GM21526 (cell line): Measurements from ENCODE around the gene PLCXD1.

Experiments
- ATAC-seq: cut with Tn5 transposase; IDR thresholded peaks from one replicate; pipeline ENCODE4 v1.9.1; 2021; ENCODE audit warnings: moderate library complexity; ENCODE audit not compliant: unreplicated experiment, low FRiP score

Gene PLCXD1

GRCh38 chrX:332496-332860 lies 51.3 kb downstream of the PLCXD1 start:
- ATAC-seq: no peak

- no peak for ATAC-seq
These were observed 51.9 kb downstream of the PLCXD1 start for GRCh38 chrX:332916-333610.

- ATAC-seq: no peak
These were observed 52.6 kb downstream of the PLCXD1 start for GRCh38 chrX:333611-334311.

- ATAC-seq: no peak
These were observed 53.2 kb downstream of the PLCXD1 start for GRCh38 chrX:334331-334891.

GRCh38 chrX:334971-335757 lies 54.0 kb downstream of the PLCXD1 start:
- ATAC-seq: no peak

DNA sequence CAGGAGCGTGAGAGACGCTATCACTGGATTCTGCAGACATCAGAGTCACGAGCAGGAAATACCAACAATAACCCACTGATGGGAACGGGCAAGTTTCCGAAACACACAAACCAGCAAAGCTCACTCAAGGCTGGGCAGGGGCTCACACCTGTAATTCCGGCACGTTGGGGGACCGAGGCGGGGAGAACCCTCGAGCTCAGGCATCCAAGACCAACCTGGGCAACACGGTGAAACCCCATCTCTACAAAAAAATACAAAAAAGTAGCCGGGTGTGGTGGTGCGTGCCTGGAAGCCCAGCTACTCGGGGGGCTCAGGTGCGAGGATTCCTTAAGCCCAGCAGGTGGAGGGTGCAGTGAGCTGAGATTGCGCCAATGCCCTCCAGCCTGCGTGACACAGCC lies 54.6 kb downstream of the PLCXD1 start:
- no peak for ATAC-seq

DNA sequence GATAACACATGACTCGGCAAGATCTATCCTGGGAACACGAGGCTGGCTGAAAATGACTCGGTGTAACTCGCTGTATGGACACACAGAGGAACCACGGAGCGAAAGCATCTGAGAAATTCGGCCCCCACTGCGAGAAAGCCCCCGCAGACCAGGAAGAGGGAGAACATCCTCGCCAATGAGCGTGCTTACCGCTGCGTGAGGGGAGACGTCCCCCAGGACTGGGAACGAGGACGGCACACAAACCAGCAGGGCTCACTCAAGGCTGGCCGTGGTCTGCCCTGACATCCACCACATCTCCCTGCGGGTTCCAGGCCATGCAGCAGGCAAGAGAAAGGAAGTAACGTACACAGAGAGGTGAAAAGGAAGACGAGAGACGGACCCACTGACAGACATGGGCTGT lies 55.0 kb downstream of the PLCXD1 start:
- ATAC-seq: no peak

DNA sequence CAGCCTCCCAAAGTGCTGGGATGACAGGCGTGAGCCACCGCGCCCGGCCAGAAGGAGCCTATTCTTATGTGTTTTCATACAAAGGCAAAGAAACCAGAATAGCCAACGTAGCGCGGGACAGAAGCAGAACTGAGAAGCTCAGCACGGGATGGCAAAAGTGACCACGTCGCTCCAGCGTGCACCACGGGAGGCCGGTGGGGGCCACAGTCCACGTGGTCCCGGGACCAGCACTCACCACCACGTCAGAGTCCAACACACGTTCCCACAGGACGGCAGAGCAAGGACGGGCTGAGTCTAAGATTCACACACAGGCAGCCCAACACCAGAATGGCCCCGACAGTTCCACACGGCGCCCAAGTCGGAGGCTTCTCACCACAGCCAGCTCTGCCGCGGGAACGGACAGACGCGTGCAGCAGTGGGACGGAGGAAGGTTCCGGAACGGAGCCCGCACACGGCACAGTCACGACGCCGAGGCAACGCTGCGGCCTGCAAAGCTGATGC lies 56.2 kb downstream of the PLCXD1 start:
- no peak for ATAC-seq

- no peak for ATAC-seq
These were observed 57.2 kb downstream of the PLCXD1 start for GRCh38 chrX:338281-338835.

DNA sequence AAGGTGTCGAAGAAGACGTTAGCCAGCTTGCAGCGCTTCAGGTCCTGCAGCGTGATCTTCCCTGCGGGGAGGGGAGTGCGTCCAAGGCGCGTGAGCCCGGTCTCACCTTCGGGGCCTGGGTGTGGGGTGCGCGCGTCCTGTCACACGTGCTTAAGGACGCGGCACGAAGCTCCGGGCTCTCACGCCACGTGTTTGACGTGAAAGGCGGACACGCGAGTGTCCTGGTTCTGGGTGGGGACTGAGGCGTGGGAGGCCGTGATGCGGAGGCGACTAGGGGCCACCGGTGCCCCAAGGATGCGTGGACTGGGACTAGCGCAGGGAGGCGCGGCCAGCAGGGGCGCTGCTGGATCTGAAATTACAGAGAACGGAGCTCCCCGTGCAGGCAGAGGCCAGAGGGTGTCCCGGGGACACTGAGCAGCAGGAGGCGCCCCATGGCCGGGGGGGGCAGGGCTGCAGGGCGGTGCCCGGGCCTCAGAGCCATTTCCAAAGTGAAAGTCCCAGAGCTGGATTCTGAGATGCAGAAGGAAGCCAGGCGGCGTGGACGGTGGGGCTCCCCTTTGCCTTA lies 57.7 kb downstream of the PLCXD1 start:
- no peak for ATAC-seq

GRCh38 chrX:340121-340520 lies 58.9 kb downstream of the PLCXD1 start:
- no peak for ATAC-seq

DNA sequence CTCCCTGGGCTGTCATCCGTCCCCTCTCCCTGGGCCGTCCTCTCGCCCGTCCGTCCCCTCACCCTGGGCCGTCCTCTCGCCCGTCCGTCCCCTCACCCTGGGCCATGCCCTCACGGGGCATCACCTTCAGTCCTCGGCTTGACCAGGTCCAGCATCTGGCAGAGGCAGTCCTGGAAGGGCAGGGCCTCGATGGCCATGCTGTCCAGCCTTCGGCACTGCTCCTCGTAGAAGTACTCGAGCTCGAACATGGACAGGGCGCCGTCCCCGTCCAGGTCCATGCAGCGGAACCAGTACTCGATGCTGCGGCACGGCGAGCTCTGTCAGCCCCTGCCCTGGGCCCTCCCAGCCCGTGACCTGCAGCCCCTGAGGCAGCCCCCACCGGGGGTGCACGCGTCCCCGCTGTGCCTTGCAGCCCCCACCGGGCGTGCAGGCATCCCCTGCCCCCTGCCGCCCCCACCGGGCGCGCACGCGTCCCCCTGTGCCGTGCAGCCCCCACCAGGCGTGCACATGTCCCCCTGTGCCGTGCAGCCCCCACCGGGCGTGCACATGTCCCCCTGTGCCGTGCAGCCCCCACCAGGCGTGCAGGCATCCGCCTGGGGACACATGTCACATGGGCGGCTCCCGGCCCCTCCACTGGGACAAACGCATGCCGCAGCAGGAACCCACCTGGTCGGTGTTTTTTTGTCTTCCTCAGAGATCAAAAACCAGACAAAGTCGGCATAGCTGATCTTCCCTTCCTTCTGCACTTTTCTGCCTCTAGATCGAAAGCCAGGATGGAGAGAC lies 59.7 kb downstream of the PLCXD1 start:
- ATAC-seq: no peak

DNA sequence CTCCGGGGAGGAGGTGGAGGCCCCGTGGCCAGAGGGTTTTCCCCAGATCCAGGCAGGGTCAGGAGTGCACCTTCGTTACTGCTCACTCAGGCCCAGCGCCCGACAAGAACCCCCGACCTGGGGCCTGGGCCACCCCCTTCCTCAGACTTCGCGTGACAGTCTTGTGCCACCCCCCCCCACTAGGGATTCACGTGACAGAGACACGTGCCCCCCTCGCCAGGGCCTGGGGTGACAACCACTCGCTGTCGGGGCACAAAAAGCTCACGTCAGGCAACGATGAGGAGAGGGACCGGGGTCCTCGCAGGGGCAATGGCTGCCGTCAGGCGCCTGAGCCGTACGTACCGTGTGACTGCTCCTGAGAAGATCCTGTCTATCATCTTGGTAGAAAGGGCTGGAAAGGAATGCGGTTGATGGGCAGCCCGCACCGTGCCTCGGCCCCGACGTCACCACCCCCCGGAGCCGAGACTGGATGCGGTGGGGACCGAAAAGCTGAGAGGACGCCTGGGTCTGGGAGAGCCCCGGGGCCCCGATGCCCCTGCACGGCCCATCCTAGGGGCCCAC lies 60.4 kb downstream of the PLCXD1 start:
- ATAC-seq: no peak

GRCh38 chrX:344371-344901 lies 63.3 kb downstream of the PLCXD1 start:
- ATAC-seq: no peak

GRCh38 chrX:345020-345925 lies 64.1 kb downstream of the PLCXD1 start:
- ATAC-seq: no peak

GRCh38 chrX:346034-346813 lies 65.0 kb downstream of the PLCXD1 start:
- ATAC-seq: no peak

GRCh38 chrX:347351-348117 lies 66.4 kb downstream of the PLCXD1 start:
- no peak for ATAC-seq
